ENCODE measurements around the gene GNG4.
A peak's percentile ranks its signal among the peaks of the same experiment; 100 is the strongest.
"Not testable (repeated sequence)": the region's sequence is repeated elsewhere in the genome, so short reads cannot be mapped to it uniquely, and the experiment has no call there.

GNG4 gene

DNA sequence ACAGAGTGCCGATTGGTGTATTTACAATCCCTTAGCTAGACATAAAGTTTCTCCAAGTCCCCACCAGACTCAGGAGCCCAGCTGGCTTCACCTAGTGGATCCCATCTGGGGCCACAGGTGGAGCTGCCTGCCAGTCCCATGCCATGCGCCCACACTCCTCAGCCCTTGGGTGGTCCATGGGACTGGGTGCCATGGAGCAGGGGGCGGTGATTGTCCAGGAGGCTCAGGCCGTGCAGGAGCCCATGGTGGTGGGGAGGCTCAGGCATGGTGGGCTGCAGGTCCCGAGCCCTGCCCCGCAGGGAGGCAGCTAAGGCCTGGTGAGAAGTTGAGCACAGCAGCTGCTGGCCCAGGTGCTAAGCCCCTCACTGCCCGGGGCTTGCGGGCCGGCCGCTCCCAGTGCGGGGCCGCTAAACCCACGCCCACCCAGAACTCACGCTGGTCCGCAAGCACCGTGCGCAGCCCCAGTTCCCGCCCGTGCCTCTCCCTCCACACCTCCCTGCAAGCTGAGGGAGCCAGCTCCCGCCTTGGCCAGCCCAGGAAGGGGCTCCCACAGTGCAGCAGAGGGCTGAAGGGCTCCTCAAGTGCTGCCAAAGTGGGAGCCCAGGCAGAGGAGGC lies 55.2 kb downstream of the GNG4 start:
- H3K4me3 Mint-ChIP-seq; H3K36me3 Mint-ChIP-seq (ENCODE audit: low read depth); H3K27ac Mint-ChIP-seq: not testable (repeated sequence)
- peaks cover 10% of the 10 kb centered on the region for H3K4me1 Mint-ChIP-seq (ENCODE audit: low read depth)
- peaks cover 26% of the 10 kb centered on the region for H3K27me3 Mint-ChIP-seq (ENCODE audit: low read depth)
- H3K9me3 Mint-ChIP-seq, result peaks cover 16% of the 10 kb centered on the region

DNA sequence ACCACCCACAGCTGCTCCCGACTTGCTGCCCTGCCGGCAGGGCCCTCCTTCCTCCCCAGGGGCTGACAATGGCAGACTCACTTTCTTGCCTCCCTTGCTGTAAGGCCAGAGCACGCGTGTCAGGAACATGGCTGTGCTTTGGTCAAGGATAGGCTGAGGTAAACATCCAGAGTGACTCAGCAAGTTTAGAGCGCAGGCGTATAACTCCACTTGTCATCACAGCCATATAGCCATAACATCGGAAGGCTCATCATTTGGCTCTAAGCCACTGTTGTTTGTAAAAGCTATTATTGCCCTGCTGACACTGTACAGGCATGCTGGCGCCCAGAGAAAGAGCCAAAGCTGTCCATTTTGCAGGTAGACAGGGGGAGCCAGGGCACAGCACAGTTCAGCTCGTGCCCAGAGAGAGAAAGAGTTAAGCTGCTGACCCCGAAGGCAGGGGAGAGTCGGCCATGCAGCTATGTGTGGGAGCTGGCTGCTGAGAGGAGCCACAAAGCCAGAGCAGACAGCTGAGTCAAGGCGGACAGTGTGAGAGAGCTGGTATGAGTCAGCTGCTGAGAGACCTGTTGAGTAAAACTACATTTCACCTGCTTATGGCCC lies 60.6 kb downstream of the GNG4 start:
- peaks cover 28% of the 10 kb centered on the region for H3K9me3 Mint-ChIP-seq
- H3K4me1 Mint-ChIP-seq (ENCODE audit: low read depth), result peaks cover 11% of the 10 kb centered on the region
- H3K36me3 Mint-ChIP-seq (ENCODE audit: low read depth), result peaks cover 12% of the 10 kb centered on the region
- H3K27me3 Mint-ChIP-seq (ENCODE audit: low read depth), result peaks cover 47% of the 10 kb centered on the region
- no peak overlapping the region for H3K4me3 Mint-ChIP-seq
- no peak overlapping the region for H3K27ac Mint-ChIP-seq

DNA sequence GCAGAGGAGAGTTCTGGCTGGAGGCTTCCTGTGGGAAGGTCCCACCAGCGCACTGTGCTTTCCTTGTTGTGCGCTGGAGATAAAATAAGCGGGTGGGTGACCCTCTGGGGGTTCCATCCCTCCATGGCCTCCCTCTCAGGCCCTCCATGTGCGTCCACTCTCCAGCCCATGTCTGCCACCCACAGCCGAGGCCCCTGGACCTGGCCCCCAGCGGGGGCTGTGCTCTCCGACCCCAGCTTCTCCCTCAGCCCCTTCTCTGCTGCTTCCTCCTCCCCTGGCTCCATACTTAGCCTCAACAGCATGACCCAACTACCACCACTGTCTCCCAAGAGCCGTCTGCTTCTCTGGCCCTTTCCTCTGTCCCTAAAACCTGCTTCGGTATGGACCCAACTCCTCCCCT lies 61.4 kb downstream of the GNG4 start:
- no peak overlapping the region for H3K27ac Mint-ChIP-seq
- H3K4me1 Mint-ChIP-seq (ENCODE audit: low read depth), result peaks cover 3% of the 10 kb centered on the region
- H3K36me3 Mint-ChIP-seq (ENCODE audit: low read depth), result peaks cover 11% of the 10 kb centered on the region
- peaks cover 22% of the 10 kb centered on the region for H3K9me3 Mint-ChIP-seq
- H3K4me3 Mint-ChIP-seq, result no peak overlapping the region
- peaks cover 44% of the 10 kb centered on the region for H3K27me3 Mint-ChIP-seq (ENCODE audit: low read depth)

DNA sequence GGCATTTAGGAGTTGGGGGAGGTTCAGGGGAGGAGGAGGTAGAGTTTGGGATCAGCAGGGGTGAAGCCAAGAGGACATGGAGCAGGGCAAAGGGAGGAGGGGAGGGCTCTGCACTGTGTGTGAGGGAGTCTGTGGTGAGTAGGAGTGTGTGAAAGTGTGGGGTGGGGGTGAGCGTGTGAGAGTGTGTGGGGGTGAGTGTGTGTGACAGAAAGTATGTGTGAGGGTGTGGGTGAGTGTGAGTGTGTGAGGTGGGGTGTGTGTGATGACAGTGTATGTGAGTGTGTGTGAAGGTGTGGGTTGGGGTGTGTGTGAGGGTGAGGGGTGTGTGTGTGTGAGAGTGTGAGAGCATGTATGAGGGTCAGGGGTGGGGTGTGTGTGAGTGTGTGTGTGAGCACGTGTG lies 62.6 kb downstream of the GNG4 start:
- Mint-ChIP-seq H3K9me3 (peaks cover 22% of the 10 kb centered on the region), H3K36me3 (ENCODE audit: low read depth) (peaks cover 8% of the 10 kb centered on the region), H3K27me3 (ENCODE audit: low read depth) (peaks cover 47% of the 10 kb centered on the region), H3K27ac (no peak overlapping the region), H3K4me3 (no peak overlapping the region), H3K4me1 (ENCODE audit: low read depth) (peaks cover 2% of the 10 kb centered on the region)

DNA sequence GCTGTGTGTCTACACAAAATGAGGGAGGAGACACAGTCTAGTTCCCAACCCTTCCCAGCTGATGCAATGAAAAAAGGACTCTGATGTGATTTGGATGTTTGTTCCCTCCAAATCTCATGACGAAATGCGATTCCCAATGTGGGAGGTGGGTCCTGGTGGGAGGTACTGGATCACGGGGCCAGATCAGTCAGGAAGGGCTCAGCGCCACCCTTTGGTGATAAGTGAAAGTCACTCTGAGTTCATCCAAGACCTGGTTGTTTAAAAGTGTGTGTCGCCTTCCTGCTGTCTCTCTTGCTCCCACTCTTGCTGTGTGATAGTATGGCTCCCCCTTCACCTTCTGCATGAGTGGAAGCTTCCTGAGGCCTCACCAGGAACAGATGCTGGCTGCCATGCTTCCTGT lies 63.2 kb downstream of the GNG4 start:
- no peak overlapping the region for H3K27ac Mint-ChIP-seq
- peaks cover 8% of the 10 kb centered on the region for H3K36me3 Mint-ChIP-seq (ENCODE audit: low read depth)
- H3K9me3 Mint-ChIP-seq, result peaks cover 22% of the 10 kb centered on the region
- H3K27me3 Mint-ChIP-seq (ENCODE audit: low read depth), result peaks cover 43% of the 10 kb centered on the region
- peaks cover 2% of the 10 kb centered on the region for H3K4me1 Mint-ChIP-seq (ENCODE audit: low read depth)
- no peak overlapping the region for H3K4me3 Mint-ChIP-seq

DNA sequence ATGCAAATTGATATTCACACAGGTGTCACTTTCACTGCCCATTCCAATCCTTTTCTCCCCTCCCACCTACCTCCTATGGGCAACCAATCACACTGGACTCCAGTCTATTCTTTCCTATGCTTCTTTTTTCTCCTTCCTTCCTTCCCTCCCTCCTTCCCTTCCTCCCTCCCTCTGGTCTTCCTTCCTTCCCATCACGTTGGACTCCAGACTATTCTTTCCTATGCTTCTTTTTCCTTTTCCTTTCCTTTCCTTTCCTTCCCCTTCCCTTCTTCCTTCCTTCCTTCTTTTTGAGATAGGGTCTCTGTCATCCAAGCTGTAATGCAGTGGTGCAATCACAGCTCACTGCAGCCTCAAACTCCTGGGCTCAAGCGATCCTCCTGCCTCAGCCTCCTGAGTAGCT lies 64.6 kb downstream of the GNG4 start:
- Mint-ChIP-seq H3K4me3 (no peak overlapping the region), H3K4me1 (ENCODE audit: low read depth) (peaks cover 2% of the 10 kb centered on the region), H3K27ac (no peak overlapping the region), H3K36me3 (ENCODE audit: low read depth) (peaks cover 8% of the 10 kb centered on the region), H3K27me3 (ENCODE audit: low read depth) (peaks cover 42% of the 10 kb centered on the region), H3K9me3 (peaks cover 17% of the 10 kb centered on the region)

DNA sequence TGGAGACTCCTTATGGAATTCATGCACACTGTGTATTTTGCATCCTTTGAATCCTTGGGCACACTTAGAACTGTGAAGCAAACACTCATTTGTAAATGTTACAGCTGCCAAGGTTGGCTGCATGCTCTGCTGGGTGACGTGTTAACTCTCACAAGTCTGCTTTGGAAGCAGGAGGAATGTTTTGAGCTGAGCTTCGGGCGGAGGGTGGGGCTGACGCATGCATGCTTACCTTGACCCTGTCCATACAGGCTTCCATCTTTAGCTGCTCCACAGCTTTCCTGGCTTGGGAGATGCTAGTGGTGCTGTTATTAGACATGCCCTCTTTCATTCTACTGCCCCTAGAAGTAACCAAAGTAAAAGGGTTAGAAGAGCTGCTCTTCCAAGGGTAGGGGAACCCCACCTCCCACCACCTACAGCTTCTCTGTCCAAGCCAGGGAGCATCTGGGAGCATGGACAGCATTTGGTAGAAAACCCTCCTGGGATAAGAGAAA lies 66.0 kb downstream of the GNG4 start:
- no peak overlapping the region for H3K4me3 Mint-ChIP-seq
- H3K27me3 Mint-ChIP-seq (ENCODE audit: low read depth), result peaks cover 42% of the 10 kb centered on the region
- H3K36me3 Mint-ChIP-seq (ENCODE audit: low read depth), result peaks cover 2% of the 10 kb centered on the region
- H3K27ac Mint-ChIP-seq, result no peak overlapping the region
- no peaks in the 10 kb centered on the region for H3K4me1 Mint-ChIP-seq (ENCODE audit: low read depth)
- peaks cover 4% of the 10 kb centered on the region for H3K9me3 Mint-ChIP-seq

DNA sequence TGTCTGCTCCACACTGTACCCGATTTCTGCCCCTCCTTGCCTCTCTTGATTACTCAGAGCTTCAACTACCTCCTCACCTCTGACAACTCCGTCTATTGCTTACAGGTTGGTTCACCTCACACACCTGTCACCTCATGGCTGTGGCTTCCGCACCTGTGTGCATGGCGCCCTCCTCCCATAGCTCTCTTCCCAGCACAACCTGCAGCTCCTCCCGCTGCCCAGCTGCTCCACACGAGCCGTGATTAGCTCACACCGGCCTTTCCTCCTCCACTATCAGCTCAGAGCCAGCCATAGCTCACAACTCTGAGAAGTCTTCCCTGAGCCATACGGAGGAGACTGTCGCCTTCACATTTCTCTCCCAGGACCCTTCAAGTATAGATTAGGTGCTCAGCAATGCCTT lies 67.5 kb downstream of the GNG4 start:
- Mint-ChIP-seq H3K27ac (no peak overlapping the region), H3K36me3 (ENCODE audit: low read depth) (no peaks in the 10 kb centered on the region), H3K27me3 (ENCODE audit: low read depth) (peaks cover 42% of the 10 kb centered on the region), H3K4me1 (ENCODE audit: low read depth) (no peaks in the 10 kb centered on the region), H3K4me3 (no peak overlapping the region), H3K9me3 (no peaks in the 10 kb centered on the region)

DNA sequence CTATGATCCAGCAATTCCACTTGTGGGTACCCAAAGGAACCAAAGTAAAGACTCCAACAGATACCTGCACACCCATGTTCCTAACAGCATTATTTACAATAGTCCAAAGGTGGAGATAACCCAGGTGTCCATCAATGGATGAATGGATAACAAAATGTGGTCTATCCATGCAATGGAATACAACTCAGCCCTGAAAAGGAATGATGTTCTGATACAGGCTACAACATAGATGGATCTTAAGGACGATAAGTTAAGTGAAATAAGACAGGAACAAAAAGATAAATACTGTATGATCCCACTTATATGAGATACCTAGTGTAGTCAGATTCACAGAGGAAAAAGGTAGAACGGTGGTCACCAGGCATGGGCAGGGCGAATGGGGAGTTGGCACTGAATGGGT lies 69.7 kb downstream of the GNG4 start:
- no peaks in the 10 kb centered on the region for H3K36me3 Mint-ChIP-seq (ENCODE audit: low read depth)
- no peak overlapping the region for H3K27ac Mint-ChIP-seq
- peaks cover 24% of the 10 kb centered on the region for H3K27me3 Mint-ChIP-seq (ENCODE audit: low read depth)
- no peak overlapping the region for H3K4me3 Mint-ChIP-seq
- H3K9me3 Mint-ChIP-seq, result no peaks in the 10 kb centered on the region
- no peaks in the 10 kb centered on the region for H3K4me1 Mint-ChIP-seq (ENCODE audit: low read depth)

DNA sequence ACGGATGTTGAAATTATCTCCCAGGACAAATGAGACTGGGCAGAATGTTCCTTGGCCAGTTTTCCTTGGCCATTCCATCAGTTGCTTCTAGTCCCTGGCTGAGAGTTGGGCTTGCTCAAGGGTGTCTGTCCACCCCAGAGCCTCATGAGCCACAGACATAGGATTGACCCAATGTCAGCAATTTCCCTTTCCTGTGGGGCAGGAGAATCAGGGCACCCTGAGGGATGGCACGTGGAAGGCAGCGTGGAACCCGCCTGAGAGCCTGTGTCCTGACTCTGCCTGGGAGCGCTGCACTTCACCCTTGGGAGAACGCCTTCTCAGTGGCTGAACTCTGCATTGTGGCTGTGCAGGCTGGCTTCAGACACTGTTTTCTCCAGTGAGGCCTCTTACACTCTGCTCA lies 74.0 kb downstream of the GNG4 start:
- Mint-ChIP-seq H3K4me3 (no peak overlapping the region), H3K27ac (no peak overlapping the region), H3K36me3 (ENCODE audit: low read depth) (no peaks in the 10 kb centered on the region), H3K4me1 (ENCODE audit: low read depth) (no peaks in the 10 kb centered on the region), H3K9me3 (no peaks in the 10 kb centered on the region), H3K27me3 (ENCODE audit: low read depth) (no peaks in the 10 kb centered on the region)

DNA sequence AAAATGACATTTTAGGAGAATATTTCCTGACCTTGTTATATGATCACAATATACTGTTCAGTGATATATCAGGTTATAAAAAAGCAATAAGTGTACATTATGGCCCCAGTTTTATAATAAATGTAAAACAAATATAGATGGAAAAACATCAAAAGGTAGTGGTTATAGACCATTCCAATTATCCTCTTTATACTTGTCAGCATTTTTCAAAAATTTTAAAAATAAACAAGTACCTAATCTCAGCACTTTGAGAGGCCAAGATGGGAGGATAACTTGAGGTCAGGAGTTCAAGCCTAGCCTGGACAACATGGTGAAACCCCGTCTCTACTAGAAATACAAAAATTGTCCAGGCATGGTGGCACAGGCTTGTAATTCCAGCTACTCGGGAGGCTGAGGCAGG lies 75.7 kb downstream of the GNG4 start:
- Mint-ChIP-seq H3K27ac (no peak overlapping the region), H3K4me1 (ENCODE audit: low read depth) (no peaks in the 10 kb centered on the region), H3K36me3 (ENCODE audit: low read depth) (no peaks in the 10 kb centered on the region), H3K9me3 (no peaks in the 10 kb centered on the region), H3K4me3 (no peak overlapping the region), H3K27me3 (ENCODE audit: low read depth) (no peaks in the 10 kb centered on the region)

DNA sequence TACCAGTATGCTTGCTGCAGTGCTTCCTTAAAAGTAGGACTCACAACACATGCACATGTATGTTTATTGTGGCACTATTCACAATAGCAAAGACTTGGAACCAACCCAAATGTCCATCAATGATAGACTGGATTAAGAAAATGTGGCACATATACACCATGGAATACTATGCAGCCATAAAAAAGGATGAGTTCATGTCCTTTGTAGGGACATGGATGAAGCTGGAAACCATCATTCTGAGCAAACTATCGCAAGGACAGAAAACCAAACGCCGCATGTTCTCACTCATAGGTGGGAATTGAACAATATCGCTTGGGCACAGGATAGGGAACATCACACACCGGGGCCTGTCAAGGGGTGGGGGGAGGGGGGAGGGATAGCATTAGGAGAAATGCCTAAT lies 76.6 kb downstream of the GNG4 start:
- not testable (repeated sequence) for H3K27me3 Mint-ChIP-seq (ENCODE audit: low read depth); H3K27ac Mint-ChIP-seq; H3K4me1 Mint-ChIP-seq (ENCODE audit: low read depth); H3K4me3 Mint-ChIP-seq; H3K9me3 Mint-ChIP-seq; H3K36me3 Mint-ChIP-seq (ENCODE audit: low read depth)

DNA sequence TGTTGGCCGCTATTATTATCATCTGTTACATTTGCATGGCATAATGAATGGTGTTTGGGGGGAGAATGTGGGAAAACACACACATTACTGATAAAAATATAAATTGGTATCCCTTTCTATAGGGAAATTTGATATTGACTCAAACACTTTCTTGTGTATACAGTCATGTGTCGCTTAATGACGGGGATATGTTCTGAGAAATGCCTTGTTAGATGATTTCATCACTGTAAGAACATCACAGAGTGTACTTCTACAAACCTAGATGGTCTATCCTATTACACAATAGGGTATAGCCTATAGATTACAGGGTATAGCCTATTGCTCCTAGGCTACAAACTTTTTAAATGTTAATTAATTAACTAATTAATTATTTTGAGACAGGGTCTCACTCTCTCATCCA lies 78.1 kb downstream of the GNG4 start:
- no peak overlapping the region for H3K27ac Mint-ChIP-seq
- H3K27me3 Mint-ChIP-seq (ENCODE audit: low read depth), result no peaks in the 10 kb centered on the region
- no peaks in the 10 kb centered on the region for H3K9me3 Mint-ChIP-seq
- no peaks in the 10 kb centered on the region for H3K36me3 Mint-ChIP-seq (ENCODE audit: low read depth)
- H3K4me1 Mint-ChIP-seq (ENCODE audit: low read depth), result peaks cover 13% of the 10 kb centered on the region
- no peak overlapping the region for H3K4me3 Mint-ChIP-seq

DNA sequence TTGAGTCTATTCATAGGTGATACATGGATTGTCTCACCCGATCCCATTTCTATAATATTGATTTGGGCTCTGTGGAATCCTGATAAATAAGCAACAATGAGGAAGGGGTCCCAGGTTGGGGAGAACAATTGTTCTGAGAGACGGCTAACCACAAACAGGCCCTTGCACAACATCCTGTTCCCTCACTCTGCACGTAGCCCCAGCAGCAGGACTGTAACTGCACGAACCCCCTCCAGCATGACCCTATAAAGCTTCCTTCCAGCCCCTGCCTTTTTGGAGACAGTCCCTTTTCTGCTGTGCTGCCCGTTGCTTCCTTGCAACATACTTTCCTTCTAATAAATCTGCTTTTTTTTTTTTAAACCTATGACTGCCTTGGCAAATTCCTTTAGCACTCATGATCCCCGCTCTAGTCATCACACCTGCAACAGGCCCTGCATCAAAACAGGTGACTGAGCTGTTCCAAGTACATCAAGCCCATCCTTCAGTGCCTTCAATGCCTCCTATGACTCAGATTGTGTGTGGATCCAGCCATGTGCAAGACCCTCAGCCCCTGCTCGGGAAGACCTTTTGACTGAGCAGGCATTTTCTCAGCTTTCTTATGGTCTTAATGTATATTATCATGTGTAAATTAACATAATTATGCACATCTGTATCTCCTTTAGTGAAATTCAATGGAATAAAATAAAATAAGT lies 81.6 kb downstream of the GNG4 start:
- peaks cover 13% of the 10 kb centered on the region for H3K4me1 Mint-ChIP-seq (ENCODE audit: low read depth)
- no peaks in the 10 kb centered on the region for H3K36me3 Mint-ChIP-seq (ENCODE audit: low read depth)
- H3K27ac Mint-ChIP-seq, result no peak overlapping the region
- no peaks in the 10 kb centered on the region for H3K27me3 Mint-ChIP-seq (ENCODE audit: low read depth)
- no peaks in the 10 kb centered on the region for H3K9me3 Mint-ChIP-seq
- H3K4me3 Mint-ChIP-seq, result peak overlapping the region; percentile 21

DNA sequence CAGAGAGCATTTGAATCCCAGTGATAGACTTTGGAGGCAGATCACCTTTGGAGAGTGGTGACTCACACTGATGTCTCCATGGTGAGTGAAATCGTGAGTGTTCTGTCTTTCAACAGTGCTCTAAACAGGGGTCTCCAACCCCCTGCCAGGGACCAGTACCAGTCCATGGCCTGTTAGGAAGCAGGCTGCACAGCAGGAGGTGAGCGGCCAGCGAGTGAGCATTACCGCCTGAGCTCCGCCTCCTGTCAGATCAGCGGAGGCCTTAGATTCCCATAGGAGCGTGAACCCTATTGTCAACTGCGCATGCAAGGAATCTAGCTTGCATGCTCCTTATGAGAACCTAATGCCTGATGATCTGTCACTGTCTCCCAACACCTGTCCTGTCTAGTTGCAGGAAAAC lies 83.5 kb downstream of the GNG4 start:
- Mint-ChIP-seq H3K27ac (no peak overlapping the region), H3K9me3 (no peaks in the 10 kb centered on the region), H3K4me3 (no peak overlapping the region), H3K4me1 (ENCODE audit: low read depth) (peaks cover 13% of the 10 kb centered on the region), H3K36me3 (ENCODE audit: low read depth) (no peaks in the 10 kb centered on the region), H3K27me3 (ENCODE audit: low read depth) (peaks cover 8% of the 10 kb centered on the region)

Measured in T-helper 1 cell treated with Interleukin-12 subunit alpha and Interleukin-12 subunit beta and Interleukin-4 antibody, amounts not matched to agents 30 μg/mL and 1 μg/mL, for 36 hours (primary cell).